Tibial nerve (tissue), 4 donors: ENCODE data around the gene ILF3. TPM values are rescaled to one million over a fixed set of nuclear protein-coding genes. Genes with fewer than 3 reads are reported as not detected.
A peak's percentile ranks its signal among the peaks of the same experiment; 100 is the strongest.

ENCODE experiments used
- DNase-seq, 2 donors: peaks; one replicate each; pipeline ENCODE4 v3.0.0-alpha.2; 2019; ENCODE audit warnings: low spot score in 2 of 2
- H3K27ac ChIP-seq, 4 donors: fragments of 200-600 bp; sonication (generic) in 3 of 4; one replicate each; pipeline ENCODE4 v1.5.1; 2017 to 2019; ENCODE audit warnings: mild to moderate bottlenecking in 1 of 4
- H3K27me3 ChIP-seq, 2 donors: fragments of 200-600 bp; sonication (generic) in 1 of 2; one replicate each; pipeline versions ENCODE4 v1.5.1 to v1.6.0; 2017 to 2019
- H3K36me3 ChIP-seq, 3 donors: fragments of 200-600 bp; sonication (generic); one replicate each; pipeline ENCODE4 v1.5.1; 2018 to 2019
- H3K4me1 ChIP-seq, 4 donors: fragments of 200-600 bp; sonication (generic) in 3 of 4; one replicate each; pipeline ENCODE4 v1.5.1; 2017 to 2019
- H3K4me3 ChIP-seq, 4 donors: fragments of 200-600 bp; sonication (generic) in 3 of 4; one replicate each; pipeline ENCODE4 v1.5.1; 2017 to 2019; ENCODE audit warnings: mild to moderate bottlenecking in 1 of 4, moderate library complexity in 1 of 4
- H3K9me3 ChIP-seq, 4 donors: fragments of 200-600 bp; sonication (generic) in 3 of 4; one replicate each; pipeline ENCODE4 v1.5.1; 2017 to 2019
- EP300 ChIP-seq, 2 donors: sonication (generic); formaldehyde crosslinking; IDR thresholded peaks; one replicate each; pipeline ENCODE4 v1.6.1; 2017; ENCODE audit warnings: antibody characterized with exemption in 2 of 2, mild to moderate bottlenecking in 1 of 2
- POLR2A ChIP-seq, 2 donors: fragments of 450-650 bp; IDR thresholded peaks; one replicate each; pipeline ENCODE4 v1.6.1; 2017; ENCODE audit warnings: antibody characterized with exemption in 2 of 2, mild to moderate bottlenecking in 2 of 2, moderate library complexity in 2 of 2
- WGBS, 2 donors: methylation state at CpG; one replicate each; pipeline ENCODE4 v1.1.5; 2018; 5-methylcytosine and 5-hydroxymethylcytosine counted together
- total RNA-seq, 4 donors: library from RNA; depleted of rRNA; stranded (reverse); fragments of >200 nt; gene quantifications; one replicate each; pipeline ENCODE4 v1.1.0, GENCODE V29; 2016
- TF ChIP-seq, protein P1 (sequence below), 5 experiments: fragments of 200-600 bp in 3 of 5; fragments of 450-650 bp in 2 of 5; sonication (generic) in 3 of 5; IDR thresholded peaks; one replicate each; pipeline ENCODE4 v1.5.1; 2016 to 2019; ENCODE audit warnings: antibody characterized with exemption in 5 of 5, mild to moderate bottlenecking in 3 of 5, moderate library complexity in 2 of 5

Gene ILF3
- total RNA-seq, 4 donors from 2014 or later = 109 to 166 (median 127) TPM

DNA sequence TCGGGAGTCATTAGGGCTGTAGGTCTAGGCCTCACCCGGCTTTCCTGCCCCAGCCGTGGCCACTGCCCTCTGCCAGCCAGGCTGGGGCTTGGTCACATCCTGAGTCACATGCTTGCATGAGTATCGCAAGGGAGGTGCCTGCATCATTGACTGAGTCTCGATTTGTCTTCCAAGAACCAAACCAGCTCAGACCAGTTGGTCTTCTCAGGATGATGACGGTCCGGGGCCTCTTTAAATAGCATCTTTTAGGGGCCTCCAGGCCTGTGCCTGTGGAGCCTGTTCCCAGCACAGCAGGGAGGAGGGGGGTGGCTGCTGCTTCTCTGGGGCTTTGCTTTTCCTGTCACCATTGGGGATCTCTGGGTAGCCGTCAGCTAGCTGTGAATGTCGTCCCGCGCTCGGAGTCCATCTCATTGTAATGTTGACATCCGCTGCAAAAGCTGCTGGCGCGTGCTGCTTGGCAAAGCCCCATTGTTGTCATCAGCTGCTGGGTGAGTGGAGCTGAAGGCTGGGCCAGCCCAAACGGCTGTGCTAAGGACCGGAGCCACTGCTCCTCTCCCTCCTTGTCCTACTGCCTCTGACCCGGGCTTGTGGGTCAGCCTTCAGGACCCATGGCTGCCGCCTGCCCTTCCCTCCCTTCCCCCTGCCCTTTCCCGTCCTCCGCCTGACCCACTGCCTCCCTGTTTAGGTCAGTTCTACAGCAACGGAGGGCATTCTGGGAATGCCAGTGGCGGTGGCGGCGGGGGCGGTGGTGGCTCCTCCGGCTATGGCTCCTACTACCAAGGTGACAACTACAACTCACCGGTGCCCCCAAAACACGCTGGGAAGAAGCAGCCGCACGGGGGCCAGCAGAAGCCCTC, 32.7 kb downstream of the ILF3 start:
- DNase-seq = no peak
- H3K27me3 ChIP-seq = no peaks in the 10 kb centered on the region
- H3K27ac ChIP-seq = peak overlapping the region in 2 of 4 donors; percentile 36 to 55
- H3K4me3 ChIP-seq = no peak overlapping the region
- 67 to 72% methylated on average over 25 to 29 of the region's 31 CpGs for WGBS, 2 donors
- peaks cover 0 to 6% (median 0%) of the 10 kb centered on the region in 4 donors for H3K4me1 ChIP-seq
- H3K9me3 ChIP-seq = no peaks in the 10 kb centered on the region
- H3K36me3 ChIP-seq = peaks cover 0 to 100% (median 33%) of the 10 kb centered on the region in 3 donors
- TF ChIP-seq POLR2A (IDR thresholded peaks at IDR 0.05) (no peak), EP300 (IDR thresholded peaks at IDR 0.05) (no peak)
- TF ChIP-seq, protein P1, sequence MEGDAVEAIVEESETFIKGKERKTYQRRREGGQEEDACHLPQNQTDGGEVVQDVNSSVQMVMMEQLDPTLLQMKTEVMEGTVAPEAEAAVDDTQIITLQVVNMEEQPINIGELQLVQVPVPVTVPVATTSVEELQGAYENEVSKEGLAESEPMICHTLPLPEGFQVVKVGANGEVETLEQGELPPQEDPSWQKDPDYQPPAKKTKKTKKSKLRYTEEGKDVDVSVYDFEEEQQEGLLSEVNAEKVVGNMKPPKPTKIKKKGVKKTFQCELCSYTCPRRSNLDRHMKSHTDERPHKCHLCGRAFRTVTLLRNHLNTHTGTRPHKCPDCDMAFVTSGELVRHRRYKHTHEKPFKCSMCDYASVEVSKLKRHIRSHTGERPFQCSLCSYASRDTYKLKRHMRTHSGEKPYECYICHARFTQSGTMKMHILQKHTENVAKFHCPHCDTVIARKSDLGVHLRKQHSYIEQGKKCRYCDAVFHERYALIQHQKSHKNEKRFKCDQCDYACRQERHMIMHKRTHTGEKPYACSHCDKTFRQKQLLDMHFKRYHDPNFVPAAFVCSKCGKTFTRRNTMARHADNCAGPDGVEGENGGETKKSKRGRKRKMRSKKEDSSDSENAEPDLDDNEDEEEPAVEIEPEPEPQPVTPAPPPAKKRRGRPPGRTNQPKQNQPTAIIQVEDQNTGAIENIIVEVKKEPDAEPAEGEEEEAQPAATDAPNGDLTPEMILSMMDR (IDR thresholded peaks at IDR 0.05) = no peak

DNA sequence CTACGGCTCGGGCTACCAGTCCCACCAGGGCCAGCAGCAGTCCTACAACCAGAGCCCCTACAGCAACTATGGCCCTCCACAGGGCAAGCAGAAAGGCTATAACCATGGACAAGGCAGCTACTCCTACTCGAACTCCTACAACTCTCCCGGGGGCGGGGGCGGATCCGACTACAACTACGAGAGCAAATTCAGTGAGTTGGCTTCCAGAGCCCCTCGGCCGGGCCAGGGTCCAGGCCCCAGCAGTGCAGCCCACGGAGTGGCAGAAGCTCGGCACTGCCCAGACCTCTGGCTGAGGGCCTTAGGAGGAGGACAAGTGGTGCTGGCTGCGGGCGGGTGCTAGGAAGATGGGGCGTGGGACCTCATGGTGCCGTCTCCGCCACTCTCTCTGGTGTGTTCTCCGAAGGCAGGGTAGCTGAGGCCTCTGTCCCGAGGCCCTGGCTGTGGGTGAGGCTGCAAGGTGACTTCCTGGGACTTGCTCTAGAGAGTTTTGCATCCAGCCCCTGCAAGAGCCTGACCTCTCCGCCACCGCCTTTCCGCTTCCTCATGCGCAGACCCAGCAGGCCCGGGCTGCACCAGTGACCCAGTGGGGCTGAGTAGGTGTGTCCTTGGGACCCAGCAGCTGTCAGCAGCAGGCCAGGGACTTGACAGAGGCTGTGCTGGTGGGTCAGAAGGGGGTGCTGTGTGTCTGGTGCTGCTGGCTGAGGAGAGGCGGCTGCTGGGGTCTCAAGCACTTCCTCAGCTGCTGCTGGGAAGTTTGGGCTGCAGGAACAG, 33.6 kb downstream of the ILF3 start:
- Histone ChIP-seq H3K4me3 (no peak overlapping the region), H3K27ac (no peak overlapping the region), H3K4me1 (peaks cover 0 to 6% (median 0%) of the 10 kb centered on the region in 4 donors), H3K9me3 (no peaks in the 10 kb centered on the region), H3K36me3 (peaks cover 0 to 100% (median 26%) of the 10 kb centered on the region in 3 donors), H3K27me3 (no peaks in the 10 kb centered on the region)
- 87 to 91% methylated on average over 9 to 24 of the region's 25 CpGs for WGBS, 2 donors
- TF ChIP-seq POLR2A (IDR thresholded peaks at IDR 0.05) (no peak), EP300 (IDR thresholded peaks at IDR 0.05) (no peak)
- TF ChIP-seq, protein P1 (IDR thresholded peaks at IDR 0.05) = no peak
- no peak for DNase-seq

DNA sequence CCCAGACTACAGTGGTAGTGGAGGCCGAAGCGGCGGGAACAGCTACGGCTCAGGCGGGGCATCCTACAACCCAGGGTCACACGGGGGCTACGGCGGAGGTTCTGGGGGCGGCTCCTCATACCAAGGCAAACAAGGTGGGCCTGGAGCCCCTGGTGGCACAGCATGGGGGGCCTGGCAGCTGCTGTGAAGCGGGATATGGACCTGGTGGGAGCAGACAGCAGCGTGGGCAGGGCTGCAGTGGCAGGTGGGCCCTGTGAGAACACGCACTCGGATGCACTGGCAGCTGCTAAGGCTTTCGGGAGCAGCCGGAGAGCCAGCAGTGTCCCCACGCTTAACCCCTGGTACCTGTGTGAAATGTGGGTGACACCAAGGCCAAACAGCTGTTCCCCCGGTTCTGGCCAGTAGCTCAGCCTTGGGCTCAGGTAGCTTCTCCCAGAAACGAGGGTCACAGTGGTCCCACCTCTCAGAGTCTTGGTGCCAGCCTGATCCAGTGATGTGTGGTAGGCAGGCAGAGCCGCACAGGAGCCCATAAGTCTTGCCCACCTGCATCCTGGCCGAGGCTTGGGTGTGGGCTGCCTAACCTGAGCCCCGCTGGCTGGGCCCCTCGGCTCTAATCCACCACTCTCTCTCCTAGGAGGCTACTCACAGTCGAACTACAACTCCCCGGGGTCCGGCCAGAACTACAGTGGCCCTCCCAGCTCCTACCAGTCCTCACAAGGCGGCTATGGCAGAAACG, 34.6 kb downstream of the ILF3 start:
- H3K4me3 ChIP-seq = no peak overlapping the region
- TF ChIP-seq EP300 (IDR thresholded peaks at IDR 0.05) (no peak), POLR2A (IDR thresholded peaks at IDR 0.05) (no peak)
- TF ChIP-seq, protein P1 (IDR thresholded peaks at IDR 0.05) = no peak
- no peak for DNase-seq
- WGBS, 2 donors = 85 to 92% methylated on average over 21 to 25 of the region's 27 CpGs
- H3K4me1 ChIP-seq = peaks cover 0 to 6% (median 0%) of the 10 kb centered on the region in 4 donors
- H3K9me3 ChIP-seq = no peaks in the 10 kb centered on the region
- no peaks in the 10 kb centered on the region for H3K27me3 ChIP-seq
- peaks cover 0 to 100% (median 17%) of the 10 kb centered on the region in 3 donors for H3K36me3 ChIP-seq
- no peak overlapping the region for H3K27ac ChIP-seq

DNA sequence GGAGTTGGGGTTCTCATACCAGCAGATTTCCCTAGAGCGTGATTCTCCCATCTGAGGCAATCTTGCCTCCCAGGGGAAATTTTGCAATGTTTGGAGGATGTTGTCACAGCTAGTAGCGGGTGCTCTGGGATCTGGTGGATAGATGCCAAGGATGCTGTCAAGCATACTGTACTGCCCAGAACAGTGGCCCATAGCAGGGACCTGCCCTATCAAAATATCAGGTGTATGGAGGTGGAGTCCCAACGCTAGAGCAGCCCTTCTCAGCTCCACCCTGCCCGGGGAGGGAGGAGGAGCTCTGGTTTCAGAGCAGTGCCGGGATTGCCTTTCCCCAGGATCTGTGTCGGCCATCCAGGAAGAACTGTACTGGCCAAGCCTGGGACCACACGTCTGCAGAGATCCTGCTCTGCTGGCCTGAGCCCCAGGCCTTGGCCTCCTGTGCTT, 36.2 kb downstream of the ILF3 start:
- Histone ChIP-seq H3K9me3 (no peaks in the 10 kb centered on the region), H3K4me1 (peaks cover 0 to 11% (median under 1%) of the 10 kb centered on the region in 4 donors), H3K36me3 (peaks cover 0 to 84% (median 12%) of the 10 kb centered on the region in 3 donors), H3K27me3 (no peaks in the 10 kb centered on the region), H3K4me3 (no peak overlapping the region), H3K27ac (no peak overlapping the region)
- 60 to 62% methylated on average over 7 of the region's 7 CpGs for WGBS, 2 donors
- TF ChIP-seq POLR2A (IDR thresholded peaks at IDR 0.05) = no peak
- peak in 1 of 2 donors; percentile 19 for TF ChIP-seq EP300 (IDR thresholded peaks at IDR 0.05)
- TF ChIP-seq, protein P1 (IDR thresholded peaks at IDR 0.05) = no peak
- peak in 1 of 2 donors; percentile 15 for DNase-seq
